Embryonic facial prominence (tissue), 1 donor: ENCODE data around the gene ELMOD2.
A peak's percentile ranks its signal among the peaks of the same experiment; 100 is the strongest.
"Not testable (repeated sequence)": the region's sequence is repeated elsewhere in the genome, so short reads cannot be mapped to it uniquely, and the experiment has no call there.

ENCODE experiments used
- DNase-seq: peaks from one replicate; pipeline ENCODE4 v3.0.0-alpha.2; 2016; ENCODE audit errors: extremely low spot score

Gene ELMOD2, protein sequence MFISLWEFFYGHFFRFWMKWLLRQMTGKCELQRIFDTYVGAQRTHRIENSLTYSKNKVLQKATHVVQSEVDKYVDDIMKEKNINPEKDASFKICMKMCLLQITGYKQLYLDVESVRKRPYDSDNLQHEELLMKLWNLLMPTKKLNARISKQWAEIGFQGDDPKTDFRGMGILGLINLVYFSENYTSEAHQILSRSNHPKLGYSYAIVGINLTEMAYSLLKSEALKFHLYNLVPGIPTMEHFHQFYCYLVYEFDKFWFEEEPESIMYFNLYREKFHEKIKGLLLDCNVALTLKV

DNA sequence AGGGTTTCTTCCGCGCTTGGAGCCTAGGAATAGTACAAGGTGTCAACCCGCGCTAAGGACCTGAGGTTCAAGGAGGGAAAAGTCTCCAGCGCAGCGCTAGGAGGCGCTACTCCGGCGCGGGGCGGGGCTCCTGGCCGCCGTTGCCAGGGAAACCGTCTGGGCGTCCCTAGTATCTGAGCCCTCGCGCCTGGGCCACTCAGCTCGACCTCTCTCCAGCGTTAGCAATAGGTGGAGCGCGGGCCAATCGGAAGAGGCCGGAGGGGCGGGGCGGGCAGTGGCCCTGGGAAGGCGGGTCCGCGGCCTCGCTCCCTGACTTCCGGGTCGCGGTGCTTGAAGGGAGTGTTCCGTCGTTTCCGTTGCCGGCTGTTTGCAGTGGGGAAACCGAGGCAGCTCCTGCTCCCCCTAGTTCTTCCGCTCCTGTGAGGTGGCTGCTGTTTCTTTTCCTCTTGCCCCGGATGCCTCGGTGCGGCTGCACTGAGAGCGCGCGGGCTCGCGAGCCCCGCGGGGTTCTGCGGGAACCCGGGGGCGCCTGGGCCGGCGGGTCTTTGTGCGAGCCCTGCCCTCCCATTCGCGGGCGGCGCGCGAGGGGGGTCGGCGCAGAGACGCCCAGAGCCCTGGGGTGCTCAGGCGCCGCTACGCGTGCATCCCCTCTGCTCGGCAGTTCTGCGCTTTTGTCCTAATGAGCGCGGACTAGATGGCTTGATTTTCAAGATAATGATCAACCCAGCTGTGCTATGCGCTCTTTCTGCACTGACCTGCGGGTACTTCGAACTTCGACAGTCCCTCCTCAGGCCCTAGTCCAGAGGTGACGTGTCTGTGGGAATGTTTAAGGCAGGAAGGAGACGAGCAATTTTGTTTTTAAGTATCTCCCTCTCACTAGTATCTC, at the start of gene ELMOD2:
ELMOD2 (plus strand) TSS at position 312 of the 886 bp plus-strand sequence. CDS start 1,261 bp downstream, outside the sequence.
- peak; percentile 96 for DNase-seq

DNA sequence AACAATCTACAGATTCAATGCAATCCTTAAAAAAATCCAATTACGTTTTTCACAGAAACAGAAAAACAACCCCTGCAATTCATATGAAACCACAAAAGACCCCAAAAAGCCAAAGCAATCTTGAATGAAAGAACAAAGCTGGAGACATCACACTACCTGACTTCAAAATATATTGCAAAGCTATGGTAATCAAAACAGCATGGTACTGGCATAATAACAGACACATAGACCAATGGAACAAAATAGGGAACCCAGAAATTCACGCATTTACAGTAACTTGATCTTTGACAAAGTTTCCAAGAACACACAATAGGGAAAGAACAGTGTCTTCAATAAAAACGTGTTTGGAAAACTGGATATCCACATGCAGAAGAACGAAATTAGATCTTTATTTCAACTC, 40.5 kb upstream of the ELMOD2 start:
- no peak for DNase-seq

DNA sequence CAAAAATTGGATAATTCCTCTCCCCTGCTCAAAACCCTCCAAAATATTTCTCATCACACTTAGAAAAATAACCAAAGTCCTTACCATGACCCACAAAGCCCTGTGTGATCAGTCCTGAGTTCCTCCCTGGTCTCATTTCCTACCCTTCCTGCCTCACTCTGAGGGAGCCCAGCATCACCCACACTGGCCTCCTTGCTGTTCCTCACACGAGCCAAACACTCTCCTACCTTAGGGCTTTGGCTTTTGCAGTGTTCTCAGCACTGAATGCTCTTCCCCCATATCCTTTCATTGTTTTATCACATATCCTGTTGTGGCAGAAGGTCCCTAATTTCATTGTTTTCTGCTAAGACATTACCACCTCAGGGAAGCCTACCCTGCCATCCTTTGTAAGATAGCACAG, 38.0 kb upstream of the ELMOD2 start:
- DNase-seq: no peak

DNA sequence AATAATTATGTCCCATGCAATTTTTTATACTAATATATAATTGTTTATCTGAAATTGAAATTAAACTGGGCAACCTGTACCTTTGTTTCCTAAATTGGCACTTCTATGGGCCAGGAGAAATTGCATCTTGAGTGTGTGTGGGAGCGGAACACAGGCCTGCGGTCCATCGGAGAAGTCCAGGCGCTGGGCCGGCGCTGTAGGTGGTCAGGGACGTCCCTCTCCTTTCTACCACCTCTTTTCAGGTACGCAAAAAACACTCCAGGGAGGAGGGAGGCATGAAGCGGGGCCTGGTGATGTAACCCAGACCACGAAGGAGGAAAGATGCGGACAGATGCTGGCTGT, 26.6 kb upstream of the ELMOD2 start:
- DNase-seq: no peak

DNA sequence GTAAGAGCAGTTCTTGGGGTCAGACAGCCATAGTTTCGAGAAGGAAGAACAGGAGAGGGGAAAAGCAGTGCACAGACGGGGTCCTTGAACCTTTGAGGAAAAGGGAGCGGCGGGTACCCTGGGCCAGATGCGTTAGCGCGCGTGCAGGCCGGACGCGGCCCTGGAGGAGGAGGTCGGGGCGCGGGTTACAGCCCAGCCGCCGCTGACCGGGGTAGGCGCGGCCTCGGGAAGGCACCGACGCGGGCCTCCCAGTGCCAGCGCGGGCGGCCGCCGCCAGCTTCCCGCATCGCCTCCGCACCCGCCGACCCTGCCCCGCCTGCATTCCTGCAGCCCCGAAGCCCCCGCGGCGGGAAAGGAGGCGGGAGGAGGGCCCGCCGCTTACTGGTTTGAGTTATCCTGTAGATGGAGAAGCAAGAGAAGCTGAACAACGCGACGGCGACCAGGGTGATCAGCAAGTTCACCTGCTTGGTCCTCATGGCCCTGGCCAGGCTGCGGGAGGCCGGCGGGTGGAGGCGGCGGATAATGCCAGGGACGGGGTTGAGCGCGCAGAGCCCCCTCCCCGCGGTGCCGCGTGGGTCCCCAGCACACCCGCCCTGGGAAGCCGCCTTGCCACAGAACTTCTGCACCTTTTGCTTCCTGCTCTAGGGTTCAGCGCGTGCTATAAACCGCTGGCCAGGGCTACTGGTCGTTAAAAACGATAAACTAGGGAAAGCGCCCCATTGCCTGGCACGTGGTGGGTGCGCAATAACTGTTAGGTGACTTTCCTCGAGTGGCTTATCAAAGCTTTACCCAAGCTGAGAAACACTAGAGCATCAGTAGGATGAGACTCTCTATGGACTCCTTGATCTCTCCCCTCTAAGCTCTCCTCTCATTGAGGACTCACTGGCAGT, 26.0 kb upstream of the ELMOD2 start, which contains the start of gene MGAT4D:
MGAT4D (minus strand) TSS at position 547 of the 890 bp plus-strand sequence; CDS start at position 476, 71 bp downstream.
- no peak for DNase-seq

DNA sequence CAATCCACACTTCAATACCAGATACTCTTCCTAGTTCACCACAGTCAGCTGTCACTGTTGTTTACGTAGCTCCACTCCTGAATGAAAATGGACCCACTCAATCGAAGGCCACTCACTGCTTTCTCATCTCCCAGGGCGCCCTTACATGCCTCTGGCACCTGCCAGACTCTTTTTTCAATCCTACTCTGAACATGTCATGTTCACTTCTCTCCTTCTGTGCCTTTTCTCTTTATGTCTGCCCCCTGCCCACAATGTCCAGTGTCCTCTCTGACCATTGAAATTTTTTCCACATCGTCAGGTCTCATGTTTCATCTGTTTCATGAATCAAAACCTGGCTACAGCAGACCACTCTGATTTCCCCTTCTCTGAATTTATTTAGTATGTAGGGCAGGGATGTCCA, 24.6 kb upstream of the ELMOD2 start:
- DNase-seq: no peak

DNA sequence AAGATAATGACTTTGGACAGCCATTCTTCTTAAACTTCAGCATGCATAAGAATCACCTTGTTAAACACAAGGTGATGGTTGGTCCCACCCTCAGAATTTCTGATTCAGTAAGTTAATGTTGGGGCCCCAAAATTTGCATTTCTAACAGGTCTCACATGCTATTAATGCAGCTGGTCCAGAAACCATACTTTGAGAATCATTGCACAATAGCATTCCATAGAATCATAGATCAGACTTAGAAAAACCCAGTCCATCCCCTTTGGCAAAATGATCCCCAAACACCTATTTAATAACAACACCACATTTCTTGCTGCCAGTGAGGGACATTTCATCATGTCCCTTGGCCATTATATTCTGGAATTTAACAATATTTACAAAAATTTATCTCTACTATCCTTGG, 19.7 kb upstream of the ELMOD2 start:
- no peak for DNase-seq

DNA sequence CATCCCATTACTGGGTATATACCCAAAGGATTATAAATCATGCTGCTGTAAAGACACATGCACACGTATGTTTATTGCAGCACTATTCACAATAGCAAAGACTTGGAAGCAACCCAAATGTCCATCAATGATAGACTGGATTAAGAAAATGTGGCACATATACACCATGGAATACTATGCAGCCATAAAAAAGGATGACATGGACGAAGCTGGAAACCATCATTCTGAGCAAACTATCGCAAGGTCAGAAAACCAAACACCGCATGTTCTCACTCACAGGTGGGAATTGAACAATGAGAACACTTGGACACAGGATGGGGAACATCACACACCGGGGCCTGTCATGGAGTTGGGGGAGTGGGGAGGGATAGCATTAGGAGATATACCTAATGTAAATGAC, 10.2 kb upstream of the ELMOD2 start:
- not testable (repeated sequence) for DNase-seq

DNA sequence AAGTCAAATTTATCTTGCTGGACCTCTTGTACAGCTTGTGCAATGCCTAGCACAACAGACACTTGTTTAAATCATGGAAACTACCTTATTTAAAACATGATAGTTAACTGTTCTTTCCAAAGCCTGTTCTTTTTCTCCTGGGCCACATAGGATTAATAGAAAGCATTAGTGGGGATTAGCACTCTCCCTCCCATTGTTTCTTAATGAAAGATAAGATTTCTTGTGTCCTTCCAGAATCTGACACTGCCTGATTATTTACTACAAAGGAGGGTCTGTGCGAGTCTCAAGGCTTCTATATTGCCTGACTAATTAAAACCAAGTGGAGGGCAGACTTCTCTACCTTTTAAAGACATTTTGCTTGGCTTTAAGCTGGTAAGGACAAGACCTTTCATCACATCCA, 8.5 kb upstream of the ELMOD2 start:
- no peak for DNase-seq

DNA sequence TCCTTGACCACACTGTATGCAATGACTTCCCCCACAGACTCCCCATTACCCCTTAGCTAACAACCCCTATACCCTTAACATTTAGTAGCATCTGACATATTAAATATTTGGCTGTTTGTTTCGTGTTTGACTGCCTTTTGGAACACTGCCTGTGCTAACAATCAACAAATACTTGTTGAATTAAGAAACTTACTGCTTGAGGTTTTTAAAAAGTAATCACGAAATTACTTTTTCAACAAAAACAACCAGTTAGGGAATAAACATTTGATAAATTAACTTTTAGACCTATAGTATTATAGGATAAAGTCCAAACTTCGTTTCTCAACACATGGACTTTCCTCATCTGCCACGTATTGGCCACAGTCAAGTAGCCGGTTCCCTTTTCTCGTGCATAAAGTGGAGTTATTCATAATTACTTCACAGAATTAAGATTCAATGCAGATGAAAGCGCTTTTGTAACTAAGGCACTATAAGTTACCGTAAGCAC, 555 bp upstream of the ELMOD2 start:
- DNase-seq: no peak

DNA sequence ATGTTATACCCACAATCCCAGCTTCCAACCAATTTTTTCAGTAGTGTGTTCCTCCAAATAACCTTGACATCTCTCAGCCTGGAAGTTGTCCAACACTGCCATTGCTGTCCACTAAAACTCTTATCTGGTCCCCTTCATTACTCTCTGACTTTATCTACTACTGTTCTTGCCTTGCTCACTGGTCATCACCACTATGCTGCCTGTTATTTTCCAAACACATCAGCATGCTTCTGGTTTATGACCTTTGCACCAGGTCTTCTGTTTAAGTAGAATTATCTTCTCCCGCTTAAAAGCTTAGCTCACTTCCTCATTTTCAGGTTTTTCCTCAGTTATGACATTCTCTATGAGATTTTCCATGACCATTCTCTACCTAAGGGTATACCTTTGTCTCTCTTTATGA, 5.5 kb downstream of the ELMOD2 start:
- DNase-seq: no peak

DNA sequence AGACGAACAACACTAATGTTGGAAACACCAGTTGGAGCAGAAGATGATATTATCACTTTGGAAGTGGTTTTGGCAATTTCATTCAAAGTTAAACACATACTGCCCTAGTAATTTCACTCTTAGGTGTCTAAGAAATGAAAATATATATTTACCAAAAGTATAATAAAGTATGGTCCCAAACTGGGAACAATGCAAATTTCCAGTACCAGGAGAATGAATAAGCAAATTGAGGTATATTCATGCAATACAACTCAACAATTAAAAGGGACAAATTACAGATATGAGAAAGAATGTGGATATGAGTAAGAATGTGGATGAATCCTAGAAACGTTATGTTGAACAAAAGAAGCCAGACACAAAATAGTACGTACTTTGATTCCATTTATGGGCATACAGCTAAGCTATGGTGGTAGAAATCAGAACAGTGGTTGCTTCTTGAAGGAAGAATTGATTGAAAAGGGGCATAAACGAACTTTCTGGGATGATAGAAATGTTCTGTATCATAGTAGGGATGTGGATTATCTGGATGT, 10.0 kb downstream of the ELMOD2 start:
- DNase-seq: no peak

DNA sequence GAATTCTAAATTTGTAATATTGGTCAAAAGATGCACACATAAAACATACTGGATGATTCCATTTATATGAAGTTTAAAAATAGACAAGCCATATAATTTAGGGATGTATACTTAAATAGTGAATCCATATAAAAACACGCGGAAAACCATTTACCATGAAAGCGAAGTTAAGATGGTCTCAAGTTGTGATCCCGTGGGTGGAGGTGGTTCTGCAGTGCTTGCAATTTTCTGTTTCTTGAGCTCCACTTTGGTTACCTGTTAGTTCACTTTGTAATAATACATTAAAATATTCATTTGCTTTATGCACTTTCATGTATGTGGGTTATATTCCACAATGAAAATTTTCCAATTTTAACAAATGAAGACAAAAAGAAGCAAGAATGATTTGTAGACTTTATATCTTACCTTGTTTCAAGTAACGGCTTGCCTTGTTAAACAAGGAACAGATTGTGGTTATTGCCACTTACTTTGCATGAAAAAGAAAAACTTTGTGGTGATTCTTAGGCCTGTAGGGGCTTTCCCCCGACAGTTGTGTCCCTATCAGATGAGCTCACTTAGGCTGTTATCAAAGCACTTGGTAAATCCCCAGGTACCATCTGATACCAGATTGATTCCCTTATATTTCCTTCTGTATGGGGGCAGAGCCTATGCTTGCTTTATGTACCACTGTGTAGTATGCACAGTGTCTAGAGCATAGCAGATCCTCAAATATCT, 32.6 kb downstream of the ELMOD2 start:
- no peak for DNase-seq

DNA sequence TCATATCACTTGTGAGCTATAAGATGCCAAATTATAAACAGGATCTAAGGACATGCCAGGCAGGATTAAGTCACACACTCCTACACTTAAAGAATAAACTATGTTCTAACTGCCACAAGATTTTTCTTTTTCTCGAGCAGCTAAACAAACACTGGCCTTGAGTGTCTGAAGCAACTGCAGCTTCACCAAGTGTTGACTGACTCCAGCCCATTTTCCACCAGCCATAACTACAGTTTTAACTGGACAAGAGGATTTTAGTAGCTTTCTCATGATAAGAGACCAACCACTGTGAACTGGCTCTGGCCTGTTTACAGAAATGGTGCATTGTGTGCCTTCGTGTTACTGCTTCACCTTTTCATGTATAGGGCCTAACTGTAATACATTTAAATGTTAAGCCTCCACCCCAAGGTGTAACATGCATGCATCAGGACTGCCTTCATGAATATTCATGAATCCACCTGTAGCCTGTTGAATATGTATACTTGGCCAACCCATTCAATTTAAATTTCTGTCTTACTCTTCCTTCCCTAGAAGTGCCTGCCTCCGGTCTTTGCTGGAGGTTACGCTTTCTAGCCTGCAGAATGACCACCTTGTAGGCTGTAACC, 34.0 kb downstream of the ELMOD2 start:
- DNase-seq: no peak

DNA sequence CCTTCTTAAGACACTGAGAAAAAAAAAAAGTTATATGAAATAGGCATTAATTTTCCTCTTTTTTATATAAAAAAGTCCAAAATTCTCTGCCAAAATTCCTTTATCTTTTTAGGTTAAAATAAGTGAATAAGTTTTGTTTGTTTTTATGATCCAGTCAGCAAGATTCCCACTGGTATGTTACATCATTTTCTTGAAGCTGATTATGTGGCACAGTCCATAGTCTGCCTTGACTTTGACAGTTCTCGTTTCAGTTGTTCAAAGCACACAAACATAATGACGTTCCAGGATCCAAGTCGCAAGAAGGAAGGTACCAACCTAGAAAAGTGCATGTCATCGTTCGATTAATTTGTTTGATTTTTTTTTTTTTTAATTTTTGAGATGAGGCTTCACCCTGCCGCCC, 35.7 kb downstream of the ELMOD2 start:
- no peak for DNase-seq

DNA sequence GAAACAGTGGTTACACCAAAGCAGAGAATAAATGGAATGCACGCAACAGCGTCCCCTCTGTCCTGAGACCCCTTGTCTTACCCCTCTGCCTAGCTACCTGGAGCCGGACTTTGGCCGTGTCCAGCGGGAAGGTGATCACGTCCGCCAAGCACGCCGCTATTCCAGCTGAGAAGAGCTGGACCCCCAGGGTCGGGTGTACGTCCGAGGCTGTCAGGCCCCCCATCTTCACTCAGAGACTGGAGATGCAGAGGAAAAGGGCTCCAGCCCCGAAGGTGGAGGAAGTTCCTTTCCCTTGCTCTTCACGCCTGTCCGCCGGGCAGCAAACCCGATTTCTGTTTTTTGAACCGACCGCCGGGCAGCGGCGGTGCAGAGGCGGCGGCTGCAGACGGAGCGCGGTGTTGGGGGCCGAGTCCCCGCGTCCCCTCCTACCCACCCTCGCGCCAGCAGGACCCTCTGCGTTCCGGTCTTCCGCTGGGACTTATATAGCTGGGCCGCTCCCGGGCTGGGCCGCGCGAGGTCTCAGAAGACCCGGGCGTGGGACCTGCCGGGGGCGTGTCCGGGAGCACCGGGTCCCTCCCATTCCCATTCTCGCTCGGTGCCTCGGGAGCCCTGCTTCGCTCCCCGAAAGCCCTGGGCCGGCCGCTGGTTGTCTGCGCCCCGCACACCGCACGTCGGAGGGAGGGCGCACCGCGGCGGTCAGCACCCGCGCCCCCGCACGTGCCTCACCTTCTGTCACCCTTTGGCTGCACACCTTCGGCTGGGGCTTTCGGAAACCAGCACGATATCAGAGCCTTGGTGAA, 44.7 kb downstream of the ELMOD2 start, which contains the start of gene UCP1:
UCP1 (minus strand) TSS at position 455 of the 800 bp plus-strand sequence; CDS start at position 223, 232 bp downstream.
- DNase-seq: no peak

DNA sequence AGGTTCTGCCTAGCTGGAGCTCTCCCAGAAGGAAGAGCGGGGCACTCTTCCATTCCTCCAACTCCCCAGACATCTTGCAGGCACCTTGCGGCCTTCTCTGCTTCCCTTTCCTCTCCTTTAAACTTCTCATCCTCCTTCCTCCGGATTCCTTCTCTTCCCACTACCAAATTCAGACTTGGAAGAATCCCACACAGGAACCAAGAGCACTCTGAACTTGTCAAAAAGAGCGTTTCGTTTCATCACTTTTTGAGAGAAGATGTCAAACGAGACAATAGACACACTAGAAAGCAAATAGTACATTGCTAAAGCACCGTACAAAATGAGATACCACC, 45.3 kb downstream of the ELMOD2 start:
- DNase-seq: no peak

DNA sequence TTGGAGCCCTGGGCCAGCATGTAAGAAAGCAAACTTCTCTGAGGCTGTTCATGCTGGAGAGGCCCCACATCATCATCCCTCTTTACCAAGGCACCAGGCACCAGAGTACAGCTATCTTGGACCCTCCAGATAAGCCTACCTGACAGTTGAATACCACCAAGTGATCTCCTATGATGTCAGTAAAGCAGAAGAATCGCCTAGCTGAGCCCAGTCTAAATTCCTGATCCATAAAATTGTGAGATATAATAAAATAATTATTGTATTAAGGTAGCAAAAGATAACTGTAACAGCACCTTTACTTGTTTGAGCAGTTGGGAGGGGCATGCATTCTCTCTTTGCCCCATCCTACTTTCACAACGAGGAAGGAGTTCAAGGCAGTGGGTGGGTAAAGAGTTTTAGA, 47.7 kb downstream of the ELMOD2 start:
- no peak for DNase-seq

DNA sequence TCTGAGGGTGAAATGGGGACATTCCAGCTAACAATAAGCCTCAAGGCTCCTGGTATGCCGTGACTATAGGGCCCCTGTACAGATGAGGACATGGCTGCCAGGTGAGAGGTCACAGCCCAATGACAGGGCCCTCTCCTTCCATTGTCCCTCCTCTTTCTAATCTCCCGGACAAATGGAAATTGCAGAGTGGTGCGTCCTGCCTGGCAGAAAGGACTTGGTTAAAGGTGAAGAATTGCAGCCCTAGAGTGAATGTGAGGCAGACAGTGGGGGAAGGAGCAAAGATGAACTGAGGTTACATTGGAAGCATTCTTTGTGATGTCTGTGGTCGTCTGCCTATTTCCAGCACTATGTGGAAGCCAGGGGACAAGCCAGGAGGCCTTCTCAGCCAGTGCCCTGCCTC, 51.5 kb downstream of the ELMOD2 start:
- no peak for DNase-seq

DNA sequence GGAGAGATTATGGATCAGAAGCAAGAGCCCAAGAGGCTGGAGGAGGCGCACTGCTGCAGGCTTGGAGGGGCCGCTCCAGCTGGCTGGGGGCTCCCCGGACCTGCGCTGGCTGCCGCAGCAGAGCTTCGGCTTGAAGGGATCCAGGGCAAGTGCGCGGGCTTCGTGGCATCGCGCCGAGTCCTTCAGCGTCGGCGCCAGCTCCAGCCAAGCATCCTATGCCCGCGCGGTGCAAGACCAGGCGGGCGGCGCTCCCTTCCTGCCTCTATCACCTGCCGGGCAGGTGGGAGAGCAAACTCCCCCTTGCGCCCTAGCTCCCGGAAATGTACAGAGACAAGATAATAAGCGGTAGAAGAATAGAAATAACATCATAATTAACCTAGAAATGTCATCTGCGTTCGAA, 55.3 kb downstream of the ELMOD2 start:
- no peak for DNase-seq
